ENCODE measurements around the gene DLD. TPM values are rescaled to one million over a fixed set of nuclear protein-coding genes. Genes with fewer than 3 reads are reported as not detected.
"Not testable (repeated sequence)": the region's sequence is repeated elsewhere in the genome, so short reads cannot be mapped to it uniquely, and the experiment has no call there.

Gene DLD
- total and polyA plus RNA-seq, 5 experiments from 2014 or later, result 50.3 to 72.1 (median 70.1) TPM

GRCh38 chr7:107953924-107954303 lies 62.9 kb downstream of the DLD start:
- Mint-ChIP-seq H3K9me3 (no peaks in the 10 kb centered on the region), H3K4me1 (no peaks in the 10 kb centered on the region), H3K27ac (no peak overlapping the region), H3K4me3 (no peak overlapping the region), H3K36me3 (no peaks in the 10 kb centered on the region), H3K27me3 (peaks cover 3 to 10% (median 9%) of the 10 kb centered on the region in 5 donors)
- POLR2A ChIA-PET, result interaction anchor here (0.7 kb wide), 1 partner anchor 53 kb away, joined by 3 read pairs; no protein-coding TSS in a partner anchor
- no peak for ATAC-seq
- no peak for DNase-seq

- DNase-seq, result no peak
- Mint-ChIP-seq H3K27me3 (peaks cover 6 to 20% (median 10%) of the 10 kb centered on the region in 5 donors), H3K27ac (peak overlapping the region in 1 of 10 donors; percentile 11), H3K36me3 (no peaks in the 10 kb centered on the region), H3K9me3 (no peaks in the 10 kb centered on the region), H3K4me3 (no peak overlapping the region), H3K4me1 (no peaks in the 10 kb centered on the region)
- no peak for ATAC-seq
- POLR2A ChIA-PET, result no interaction called here
These were observed 64.4 kb downstream of the DLD start for GRCh38 chr7:107955394-107955793.

- H3K27ac Mint-ChIP-seq, H3K4me3 Mint-ChIP-seq, ATAC-seq, H3K4me1 Mint-ChIP-seq, DNase-seq, POLR2A ChIA-PET, H3K36me3 Mint-ChIP-seq, H3K9me3 Mint-ChIP-seq: not testable (repeated sequence)
- peaks cover 8 to 22% (median 11%) of the 10 kb centered on the region in 5 donors for H3K27me3 Mint-ChIP-seq
These were observed 66.0 kb downstream of the DLD start for GRCh38 chr7:107956950-107957349.

- no peak for ATAC-seq
- POLR2A ChIA-PET, result no interaction called here
- Mint-ChIP-seq H3K9me3 (no peaks in the 10 kb centered on the region), H3K27ac (no peak overlapping the region), H3K4me3 (no peak overlapping the region), H3K36me3 (no peaks in the 10 kb centered on the region), H3K27me3 (peaks cover 8 to 22% (median 11%) of the 10 kb centered on the region in 5 donors), H3K4me1 (no peaks in the 10 kb centered on the region)
- no peak for DNase-seq
These were observed 66.5 kb downstream of the DLD start for GRCh38 chr7:107957436-107957835.

GRCh38 chr7:107958764-107959526 lies 68.0 kb downstream of the DLD start:
- POLR2A ChIA-PET, result no interaction called here
- H3K4me3 Mint-ChIP-seq, result no peak overlapping the region
- H3K27me3 Mint-ChIP-seq, result peaks cover 8 to 21% (median 11%) of the 10 kb centered on the region in 5 donors
- H3K36me3 Mint-ChIP-seq, result no peaks in the 10 kb centered on the region
- DNase-seq (no peak), ATAC-seq (no peak)
- no peaks in the 10 kb centered on the region for H3K4me1 Mint-ChIP-seq
- H3K9me3 Mint-ChIP-seq, result no peaks in the 10 kb centered on the region
- no peak overlapping the region for H3K27ac Mint-ChIP-seq

GRCh38 chr7:107959527-107959898 lies 68.5 kb downstream of the DLD start:
- H3K4me1 Mint-ChIP-seq, result no peaks in the 10 kb centered on the region
- ATAC-seq, result no peak

GRCh38 chr7:107960272-107960671 lies 69.3 kb downstream of the DLD start:
- POLR2A ChIA-PET, result no interaction called here
- no peak overlapping the region for H3K27ac Mint-ChIP-seq
- no peak for ATAC-seq

More at GRCh38 chr7:107959527-107959898, 68.5 kb downstream of the DLD start:
- H3K27me3 Mint-ChIP-seq, result peaks cover 8 to 21% (median 11%) of the 10 kb centered on the region in 5 donors
- DNase-seq, result no peak
- H3K36me3 Mint-ChIP-seq, result no peaks in the 10 kb centered on the region
- POLR2A ChIA-PET, result no interaction called here
- no peaks in the 10 kb centered on the region for H3K9me3 Mint-ChIP-seq
- H3K27ac Mint-ChIP-seq, result no peak overlapping the region
- no peak overlapping the region for H3K4me3 Mint-ChIP-seq

GRCh38 chr7:107961405-107961804 lies 70.4 kb downstream of the DLD start:
- POLR2A ChIA-PET, result no interaction called here
- ATAC-seq (no peak), DNase-seq (no peak)
- peaks cover 9 to 21% (median 10%) of the 10 kb centered on the region in 5 donors for H3K27me3 Mint-ChIP-seq
- H3K36me3 Mint-ChIP-seq, result no peaks in the 10 kb centered on the region
- no peak overlapping the region for H3K27ac Mint-ChIP-seq
- H3K4me1 Mint-ChIP-seq, result no peaks in the 10 kb centered on the region
- no peak overlapping the region for H3K4me3 Mint-ChIP-seq
- H3K9me3 Mint-ChIP-seq, result no peaks in the 10 kb centered on the region

More at GRCh38 chr7:107960272-107960671, 69.3 kb downstream of the DLD start:
- no peaks in the 10 kb centered on the region for H3K36me3 Mint-ChIP-seq
- no peak overlapping the region for H3K4me3 Mint-ChIP-seq
- DNase-seq, result no peak
- no peaks in the 10 kb centered on the region for H3K4me1 Mint-ChIP-seq
- H3K9me3 Mint-ChIP-seq, result no peaks in the 10 kb centered on the region
- peaks cover 8 to 21% (median 11%) of the 10 kb centered on the region in 5 donors for H3K27me3 Mint-ChIP-seq

GRCh38 chr7:107962817-107963216 lies 71.8 kb downstream of the DLD start:
- no peaks in the 10 kb centered on the region for H3K4me1 Mint-ChIP-seq

GRCh38 chr7:107964510-107964909 lies 73.5 kb downstream of the DLD start:
- POLR2A ChIA-PET, result no interaction called here
- no peak for ATAC-seq

More at GRCh38 chr7:107962817-107963216, 71.8 kb downstream of the DLD start:
- Mint-ChIP-seq H3K9me3 (no peaks in the 10 kb centered on the region), H3K4me3 (no peak overlapping the region), H3K27me3 (peaks cover 6 to 19% (median 10%) of the 10 kb centered on the region in 5 donors), H3K36me3 (no peaks in the 10 kb centered on the region), H3K27ac (peak overlapping the region in 1 of 10 donors; percentile 1)
- DNase-seq (no peak), ATAC-seq (no peak)
- POLR2A ChIA-PET, result interaction anchor here (0.7 kb wide), 1 partner anchor 678 kb away, joined by 4 read pairs; no protein-coding TSS in a partner anchor

GRCh38 chr7:107966711-107967110 lies 75.7 kb downstream of the DLD start:
- no peaks in the 10 kb centered on the region for H3K4me1 Mint-ChIP-seq
- no peak overlapping the region for H3K27ac Mint-ChIP-seq
- POLR2A ChIA-PET, result no interaction called here
- H3K4me3 Mint-ChIP-seq, result no peak overlapping the region
- no peaks in the 10 kb centered on the region for H3K9me3 Mint-ChIP-seq
- H3K27me3 Mint-ChIP-seq, result peaks cover 0 to 5% (median 0%) of the 10 kb centered on the region in 5 donors
- DNase-seq (no peak), ATAC-seq (no peak)
- H3K36me3 Mint-ChIP-seq, result no peaks in the 10 kb centered on the region

More at GRCh38 chr7:107964510-107964909, 73.5 kb downstream of the DLD start:
- no peak for DNase-seq
- Mint-ChIP-seq H3K27me3 (peaks cover 0 to 9% (median 5%) of the 10 kb centered on the region in 5 donors), H3K4me1 (no peaks in the 10 kb centered on the region), H3K36me3 (no peaks in the 10 kb centered on the region), H3K9me3 (no peaks in the 10 kb centered on the region), H3K4me3 (no peak overlapping the region), H3K27ac (no peak overlapping the region)

GRCh38 chr7:107967420-107967819 lies 76.4 kb downstream of the DLD start:
- Mint-ChIP-seq H3K4me1 (no peaks in the 10 kb centered on the region), H3K36me3 (no peaks in the 10 kb centered on the region), H3K4me3 (no peak overlapping the region), H3K27ac (no peak overlapping the region), H3K27me3 (peaks cover 0 to 4% (median 0%) of the 10 kb centered on the region in 5 donors), H3K9me3 (no peaks in the 10 kb centered on the region)
- DNase-seq (no peak), ATAC-seq (no peak)
- POLR2A ChIA-PET, result no interaction called here

GRCh38 chr7:107968449-107968848 lies 77.5 kb downstream of the DLD start:
- H3K27ac Mint-ChIP-seq, result no peak overlapping the region
- peaks cover 0 to 4% (median 0%) of the 10 kb centered on the region in 5 donors for H3K27me3 Mint-ChIP-seq
- ATAC-seq (no peak), DNase-seq (no peak)
- no peaks in the 10 kb centered on the region for H3K36me3 Mint-ChIP-seq
- POLR2A ChIA-PET, result no interaction called here
- H3K9me3 Mint-ChIP-seq, result no peaks in the 10 kb centered on the region
- H3K4me3 Mint-ChIP-seq, result no peak overlapping the region
- no peaks in the 10 kb centered on the region for H3K4me1 Mint-ChIP-seq

GRCh38 chr7:107969856-107970255 lies 78.9 kb downstream of the DLD start:
- DNase-seq (no peak), ATAC-seq (no peak)
- no peak overlapping the region for H3K27ac Mint-ChIP-seq
- H3K4me3 Mint-ChIP-seq, result no peak overlapping the region
- no peaks in the 10 kb centered on the region for H3K4me1 Mint-ChIP-seq
- POLR2A ChIA-PET, result no interaction called here
- H3K27me3 Mint-ChIP-seq, result peaks cover 0 to 4% (median 0%) of the 10 kb centered on the region in 5 donors
- no peaks in the 10 kb centered on the region for H3K36me3 Mint-ChIP-seq
- no peaks in the 10 kb centered on the region for H3K9me3 Mint-ChIP-seq

All from naive thymus-derived CD8-positive, alpha-beta T cell (primary cell).